HL-60 (cell line): ENCODE results near the gene CD207.

ENCODE experiments used
- DNase-seq, 2 experiments: peaks; one replicate each; pipeline ENCODE4 v3.0.0-alpha.2; 2010 to 2020; ENCODE audit warnings: low read depth in 1 of 2, low spot score in 1 of 2
- H3K27ac ChIP-seq: fragments of 250-450 bp; sonication (Bioruptor Pico); replicated peaks from 2 replicates; pipeline ENCODE4 v1.5.1; 2020; ENCODE audit warnings: mild to moderate bottlenecking, moderate library complexity
- H3K27me3 ChIP-seq: fragments of 250-450 bp; sonication (Bioruptor Pico); 2 replicates; pipeline ENCODE4 v1.5.1; 2021; ENCODE audit warnings: mild to moderate bottlenecking, moderate library complexity; ENCODE audit not compliant: insufficient read depth, poor library complexity, severe bottlenecking
- H3K4me3 ChIP-seq: replicated peaks from 2 replicates; pipeline ENCODE4 v1.5.1; 2011; ENCODE audit warnings: mild to moderate bottlenecking, control low read depth, low read length; ENCODE audit not compliant: insufficient read depth
- CTCF ChIP-seq: IDR thresholded peaks from one replicate; pipeline ENCODE4 v1.5.1; 2011; ENCODE audit warnings: low read length, control low read depth, inconsistent platforms; ENCODE audit not compliant: insufficient read depth
- GABPA ChIP-seq: IDR thresholded peaks from 2 replicates; pipeline ENCODE4 v1.6.1; 2012; ENCODE audit warnings: low read depth
- POLR2AphosphoS5 ChIP-seq: IDR thresholded peaks from 2 replicates; pipeline ENCODE4 v1.6.1; 2012; ENCODE audit warnings: low read depth
- REST ChIP-seq: IDR thresholded peaks from 2 replicates; pipeline ENCODE4 v1.6.1; 2012; ENCODE audit warnings: low read depth; ENCODE audit not compliant: insufficient replicate concordance
- SPI1 ChIP-seq: IDR thresholded peaks from 2 replicates; pipeline ENCODE4 v1.6.1; 2012; ENCODE audit warnings: low read depth, mild to moderate bottlenecking, borderline replicate concordance

CD207 gene

GRCh38 chr2:70842401-70842800, 6.8 kb upstream of the CD207 start:
- Histone ChIP-seq H3K4me3 (no peak overlapping the region), H3K27ac (no peak overlapping the region), H3K27me3 (no peaks in the 10 kb centered on the region)
- no peak for DNase-seq
- TF ChIP-seq REST (no peak), GABPA (no peak), SPI1 (no peak), CTCF (no peak), POLR2AphosphoS5 (no peak)

GRCh38 chr2:70837980-70838925, 2.6 kb upstream of the CD207 start:
- no peak for TF ChIP-seq GABPA
- TF ChIP-seq CTCF, result no peak
- TF ChIP-seq POLR2AphosphoS5, result no peak
- TF ChIP-seq SPI1, result no peak
- no peak for TF ChIP-seq REST
- Histone ChIP-seq H3K27ac (no peak overlapping the region), H3K4me3 (no peak overlapping the region), H3K27me3 (no peaks in the 10 kb centered on the region)
- DNase-seq, result no peak

GRCh38 chr2:70834881-70835280, 735 bp downstream of the CD207 start:
- DNase-seq, result no peak
- Histone ChIP-seq H3K4me3 (no peak overlapping the region), H3K27me3 (no peaks in the 10 kb centered on the region), H3K27ac (no peak overlapping the region)
- no peak for TF ChIP-seq GABPA
- no peak for TF ChIP-seq CTCF
- TF ChIP-seq POLR2AphosphoS5, result no peak
- no peak for TF ChIP-seq REST
- no peak for TF ChIP-seq SPI1
